ENCODE data around the gene NCKAP5.

Gene NCKAP5

DNA sequence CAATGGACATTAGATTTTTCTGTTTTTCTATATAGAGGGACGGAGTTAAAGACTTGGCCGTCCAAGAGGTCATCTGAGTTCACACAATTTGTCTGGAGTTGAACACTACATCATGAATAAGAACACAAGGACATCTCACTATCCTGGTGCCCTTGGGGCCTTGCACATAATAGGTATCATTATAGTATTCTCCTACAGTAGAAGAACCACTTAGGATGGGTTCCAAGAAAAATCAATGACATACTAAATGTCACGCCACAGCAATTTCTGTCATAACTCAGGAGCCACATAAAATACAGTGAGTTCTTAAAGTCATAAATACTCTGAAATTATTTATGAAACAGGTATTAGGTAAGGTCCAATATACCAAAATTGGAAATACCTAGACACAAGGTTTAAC is 154.4 kb downstream of the NCKAP5 start:
- in situ Hi-C loops (cut with MboI; ENCODE audit: low pct_unique_long_range_greater_than_20kb, low sequenced_read_pairs, unreplicated experiment) = no loop called here
- TF ChIP-seq, protein P1, sequence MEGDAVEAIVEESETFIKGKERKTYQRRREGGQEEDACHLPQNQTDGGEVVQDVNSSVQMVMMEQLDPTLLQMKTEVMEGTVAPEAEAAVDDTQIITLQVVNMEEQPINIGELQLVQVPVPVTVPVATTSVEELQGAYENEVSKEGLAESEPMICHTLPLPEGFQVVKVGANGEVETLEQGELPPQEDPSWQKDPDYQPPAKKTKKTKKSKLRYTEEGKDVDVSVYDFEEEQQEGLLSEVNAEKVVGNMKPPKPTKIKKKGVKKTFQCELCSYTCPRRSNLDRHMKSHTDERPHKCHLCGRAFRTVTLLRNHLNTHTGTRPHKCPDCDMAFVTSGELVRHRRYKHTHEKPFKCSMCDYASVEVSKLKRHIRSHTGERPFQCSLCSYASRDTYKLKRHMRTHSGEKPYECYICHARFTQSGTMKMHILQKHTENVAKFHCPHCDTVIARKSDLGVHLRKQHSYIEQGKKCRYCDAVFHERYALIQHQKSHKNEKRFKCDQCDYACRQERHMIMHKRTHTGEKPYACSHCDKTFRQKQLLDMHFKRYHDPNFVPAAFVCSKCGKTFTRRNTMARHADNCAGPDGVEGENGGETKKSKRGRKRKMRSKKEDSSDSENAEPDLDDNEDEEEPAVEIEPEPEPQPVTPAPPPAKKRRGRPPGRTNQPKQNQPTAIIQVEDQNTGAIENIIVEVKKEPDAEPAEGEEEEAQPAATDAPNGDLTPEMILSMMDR (IDR thresholded peaks at IDR 0.05; ENCODE audit: extremely low read depth, insufficient read depth, missing control alignments) = no peak

DNA sequence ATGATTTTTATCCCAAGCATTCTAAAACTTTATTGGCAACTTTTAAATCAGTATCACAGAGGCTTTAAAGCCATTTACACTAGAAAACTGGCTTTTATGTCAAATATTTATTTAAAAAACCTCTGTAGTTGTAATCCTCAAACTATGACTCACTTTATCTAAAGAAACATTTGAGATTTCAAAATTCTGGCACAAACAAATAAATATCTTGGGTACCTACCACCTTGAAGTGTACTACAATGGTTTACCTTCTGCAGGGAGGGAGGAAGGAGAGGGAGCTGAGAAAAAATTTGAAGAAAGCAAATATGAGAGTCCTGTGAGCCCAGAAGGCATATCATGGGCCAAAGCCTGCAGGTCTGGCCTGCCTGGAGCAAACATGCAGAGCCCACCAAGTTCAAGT is 155.6 kb downstream of the NCKAP5 start:
- no peak for DNase-seq (ENCODE audit: low spot score)
- in situ Hi-C loops (cut with MboI; ENCODE audit: low pct_unique_long_range_greater_than_20kb, low sequenced_read_pairs, unreplicated experiment) = no loop called here
- TF ChIP-seq, protein P1 (IDR thresholded peaks at IDR 0.05; ENCODE audit: extremely low read depth, insufficient read depth, missing control alignments) = no peak

More for the DNA sequence above, 154.4 kb downstream of the NCKAP5 start:
- DNase-seq (ENCODE audit: low spot score) = no peak

DNA sequence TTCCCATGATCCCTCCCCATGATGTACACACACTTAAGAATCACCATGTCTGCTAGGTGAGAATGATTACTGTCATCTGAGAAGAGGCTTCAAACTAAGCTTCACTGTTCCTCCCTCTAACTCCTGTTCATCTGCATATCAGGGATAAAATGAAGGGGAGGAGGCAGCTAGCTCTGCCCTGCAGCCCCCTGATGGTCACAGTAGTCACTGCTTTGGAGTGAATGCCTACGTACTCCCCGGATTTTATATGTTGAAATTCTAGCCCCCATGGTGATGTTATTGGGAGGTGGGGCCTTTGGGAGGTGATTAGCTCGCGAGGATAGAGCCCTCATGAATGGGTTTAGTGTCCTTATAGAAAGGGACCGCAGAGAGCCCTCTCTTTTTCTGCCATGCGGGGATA is 156.4 kb downstream of the NCKAP5 start:
- TF ChIP-seq, protein P1 (IDR thresholded peaks at IDR 0.05; ENCODE audit: extremely low read depth, insufficient read depth, missing control alignments) = no peak
- in situ Hi-C loops (cut with MboI; ENCODE audit: low pct_unique_long_range_greater_than_20kb, low sequenced_read_pairs, unreplicated experiment) = no loop called here
- no peak for DNase-seq (ENCODE audit: low spot score)

DNA sequence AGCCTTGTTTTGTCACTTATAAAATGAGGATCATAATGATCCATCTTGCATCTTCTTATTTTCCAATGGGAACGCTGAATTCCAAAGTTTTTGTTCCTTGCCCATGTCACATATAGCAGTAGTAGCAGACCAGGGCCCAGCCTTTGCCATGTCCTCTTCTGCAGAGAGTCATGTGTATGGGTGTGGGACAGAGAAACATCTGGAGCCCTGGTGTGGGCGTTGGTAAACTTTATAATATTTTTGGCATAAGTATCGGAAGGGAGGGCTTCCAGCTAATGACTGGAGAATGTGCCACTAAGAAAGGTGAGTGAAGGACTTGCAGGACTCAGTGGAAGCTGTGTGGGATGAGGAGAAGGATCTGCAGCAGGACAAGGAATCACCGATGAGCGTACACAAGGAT is 157.2 kb downstream of the NCKAP5 start:
- in situ Hi-C loops (cut with MboI; ENCODE audit: low pct_unique_long_range_greater_than_20kb, low sequenced_read_pairs, unreplicated experiment) = no loop called here
- TF ChIP-seq, protein P1 (IDR thresholded peaks at IDR 0.05; ENCODE audit: extremely low read depth, insufficient read depth, missing control alignments) = no peak
- DNase-seq (ENCODE audit: low spot score) = no peak

DNA sequence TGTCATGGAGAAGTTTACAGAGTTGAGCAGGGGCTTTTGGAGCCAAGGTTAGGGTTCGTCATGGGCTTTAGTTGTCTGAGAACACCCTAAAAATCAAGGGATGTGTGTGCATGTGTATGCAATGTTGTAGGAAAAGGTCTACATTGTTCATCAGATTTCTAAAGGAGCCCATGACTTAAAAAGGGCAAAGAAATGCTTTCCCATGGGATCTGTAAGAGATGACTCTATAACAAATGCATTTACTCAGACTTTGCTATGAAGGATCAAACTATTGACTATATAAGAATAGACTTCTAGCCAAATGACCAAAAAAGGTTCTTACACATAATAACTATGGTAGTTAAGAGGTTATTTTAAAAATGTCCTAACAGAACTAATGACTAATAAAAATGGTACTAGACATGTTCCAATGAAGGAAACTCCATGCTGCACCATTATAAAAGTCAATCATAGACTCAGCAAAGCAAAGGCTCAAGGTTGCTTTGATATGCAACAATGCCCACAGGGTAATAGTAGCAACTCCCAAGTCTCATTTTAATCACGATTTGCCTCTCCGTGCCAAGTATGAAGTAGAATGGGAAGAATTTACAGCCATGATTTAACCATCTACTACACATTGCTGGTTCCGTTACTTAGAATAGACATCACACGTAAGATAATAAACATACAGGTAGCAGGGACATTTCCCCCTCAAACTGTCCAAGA is 158.5 kb downstream of the NCKAP5 start:
- TF ChIP-seq, protein P1 (IDR thresholded peaks at IDR 0.05; ENCODE audit: extremely low read depth, insufficient read depth, missing control alignments) = no peak
- in situ Hi-C loops (cut with MboI; ENCODE audit: low pct_unique_long_range_greater_than_20kb, low sequenced_read_pairs, unreplicated experiment) = no loop called here
- no peak for DNase-seq (ENCODE audit: low spot score)

DNA sequence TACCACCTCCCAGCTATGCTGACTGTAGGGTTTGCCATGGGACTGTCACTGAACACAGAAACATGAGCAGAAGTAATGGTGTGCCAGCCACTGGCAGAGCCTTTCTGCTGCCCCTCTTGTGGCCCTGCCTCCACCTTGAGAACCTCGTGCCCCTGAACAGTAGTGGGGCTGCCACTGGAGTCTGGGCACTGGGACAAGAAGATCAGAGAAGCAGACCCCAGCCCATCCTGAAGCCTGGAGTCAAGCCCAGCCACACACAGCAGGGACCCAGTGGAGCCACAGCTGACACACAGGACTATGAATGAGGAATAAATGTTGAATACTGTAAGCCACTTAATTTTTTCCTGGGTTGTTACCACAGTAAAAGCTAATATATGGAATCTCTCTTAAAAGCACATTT is 159.6 kb downstream of the NCKAP5 start:
- TF ChIP-seq, protein P1 (IDR thresholded peaks at IDR 0.05; ENCODE audit: extremely low read depth, insufficient read depth, missing control alignments) = no peak
- no peak for DNase-seq (ENCODE audit: low spot score)
- in situ Hi-C loops (cut with MboI; ENCODE audit: low pct_unique_long_range_greater_than_20kb, low sequenced_read_pairs, unreplicated experiment) = no loop called here
